Measurements from ENCODE around the gene SCN11A. TPM values are rescaled to one million over a fixed set of nuclear protein-coding genes. Genes with fewer than 3 reads are reported as not detected.
A peak's percentile ranks its signal among the peaks of the same experiment; 100 is the strongest.

SCN11A gene
- total and polyA plus RNA-seq, 9 of the 15 experiments (the other 6 are each of a cell fraction or from before 2014, with no cell fraction given), result 0.01 to 0.05 (median 0.04) TPM; not detected in 6

GRCh38 chr3:39021465-39022285 is 30.1 kb downstream of the SCN11A start (continued):
- no peak for TF ChIP-seq ZNF121 (CRISPR knock-in tag; conservative IDR thresholded peaks at IDR 0.05)
- TF ChIP-seq GABPB2 (CRISPR knock-in tag; conservative IDR thresholded peaks at IDR 0.05), result no peak
- no peak for TF ChIP-seq HLTF (IDR thresholded peaks at IDR 0.05)
- TF ChIP-seq LARP7 (IDR thresholded peaks at IDR 0.05), result no peak
- no peak for TF ChIP-seq TFE3 (CRISPR knock-in tag; IDR thresholded peaks at IDR 0.05)
- TF ChIP-seq TOE1 (IDR thresholded peaks at IDR 0.05; ENCODE audit: borderline replicate concordance), result no peak
- no peak for TF ChIP-seq TOE1 (CRISPR knock-in tag; IDR thresholded peaks at IDR 0.05; ENCODE audit: borderline replicate concordance, low read depth)
- no peak; the same call in 1 of the 2 replicates for TF ChIP-seq FOXM1 (IDR thresholded peaks at IDR 0.05; ENCODE audit: low read depth)
- TF ChIP-seq FOXM1 (CRISPR knock-in tag; IDR thresholded peaks at IDR 0.05; ENCODE audit: low read depth), result no peak
- peak; percentile 47; the same call in 1 of the 2 replicates for TF ChIP-seq MAFF (IDR thresholded peaks at IDR 0.05; ENCODE audit: low read length)
- TF ChIP-seq HES1 (IDR thresholded peaks at IDR 0.05; ENCODE audit: low read depth), result no peak
- TF ChIP-seq ZNF449 (CRISPR knock-in tag; IDR thresholded peaks at IDR 0.05), result no peak
- TF ChIP-seq ID3 (CRISPR knock-in tag; IDR thresholded peaks at IDR 0.05), result no peak
- no peak for TF ChIP-seq ID3 (tag; IDR thresholded peaks at IDR 0.05)
- no peak for TF ChIP-seq TSHZ1 (CRISPR knock-in tag; IDR thresholded peaks at IDR 0.05)
- TF ChIP-seq RBM25 (IDR thresholded peaks at IDR 0.05; ENCODE audit: low read depth, low read length, severe bottlenecking), result no peak
- no peak for TF ChIP-seq CREB3L1 (IDR thresholded peaks at IDR 0.05; ENCODE audit: borderline replicate concordance, low read depth)
- TF ChIP-seq RFX7 (CRISPR knock-in tag; IDR thresholded peaks at IDR 0.05), result no peak
- no peak for TF ChIP-seq ZKSCAN3 (CRISPR knock-in tag; IDR thresholded peaks at IDR 0.05)
